ENCODE results near the gene TSC22D1. TPM values are rescaled to one million over a fixed set of nuclear protein-coding genes. Genes with fewer than 3 reads are reported as not detected.

The TSC22D1 gene
- total RNA-seq, 2 donors from 2014 or later: 95.9 to 107 TPM

GRCh38 chr13:44543369-44543768 is 32.8 kb downstream of the TSC22D1 start:
- Histone ChIP-seq H3K4me3 (ENCODE audit: low read length) (no peak overlapping the region), H3K27ac (ENCODE audit: low read depth, low read length) (no peak overlapping the region), H3K4me1 (ENCODE audit: control insufficient read depth, insufficient read depth, low read length) (peaks cover 6% of the 10 kb centered on the region), H3K9ac (ENCODE audit: extremely low read depth, low read length, poor library complexity, severe bottlenecking) (no peak overlapping the region), H3K36me3 (ENCODE audit: control insufficient read depth, insufficient read depth, low read length) (peaks cover 18% of the 10 kb centered on the region), H3K27me3 (ENCODE audit: control insufficient read depth, insufficient read depth, low read length, poor library complexity, severe bottlenecking) (no peaks in the 10 kb centered on the region), H3K9me3 (ENCODE audit: control insufficient read depth, low read length) (no peaks in the 10 kb centered on the region)
- Mint-ChIP-seq H3K9me3 (no peaks in the 10 kb centered on the region), H3K36me3 (ENCODE audit: low read depth) (peaks cover 18% of the 10 kb centered on the region), H3K27ac (no peak overlapping the region), H3K4me1 (peaks cover 12% of the 10 kb centered on the region), H3K4me3 (no peak overlapping the region), H3K27me3 (ENCODE audit: insufficient read depth) (no peaks in the 10 kb centered on the region)
- WGBS, 2 experiments (ENCODE audit: insufficient coverage in 1 of 2, insufficient read length in 1 of 2): 95 to 100% methylated on average over 1 to 3 of the region's 3 CpGs
- no peak for TF ChIP-seq CTCF (conservative IDR thresholded peaks at IDR 0.05)
- DNase-seq: no peak

- Histone ChIP-seq H3K4me3 (ENCODE audit: low read length) (no peak overlapping the region), H3K9ac (ENCODE audit: extremely low read depth, low read length, poor library complexity, severe bottlenecking) (no peak overlapping the region), H3K27ac (ENCODE audit: low read depth, low read length) (no peak overlapping the region), H3K4me1 (ENCODE audit: control insufficient read depth, insufficient read depth, low read length) (peaks cover 6% of the 10 kb centered on the region), H3K9me3 (ENCODE audit: control insufficient read depth, low read length) (no peaks in the 10 kb centered on the region), H3K36me3 (ENCODE audit: control insufficient read depth, insufficient read depth, low read length) (peaks cover 18% of the 10 kb centered on the region), H3K27me3 (ENCODE audit: control insufficient read depth, insufficient read depth, low read length, poor library complexity, severe bottlenecking) (no peaks in the 10 kb centered on the region)
- no peaks in the 10 kb centered on the region for H3K9me3 Mint-ChIP-seq
- TF ChIP-seq CTCF (conservative IDR thresholded peaks at IDR 0.05): no peak
- DNase-seq: no peak
- WGBS, 2 experiments (ENCODE audit: insufficient coverage in 1 of 2, insufficient read length in 1 of 2): 94 to 100% methylated on average over 2 to 3 of the region's 3 CpGs
- H3K4me3 Mint-ChIP-seq: no peak overlapping the region
- no peak overlapping the region for H3K27ac Mint-ChIP-seq
- H3K36me3 Mint-ChIP-seq (ENCODE audit: low read depth): peaks cover 18% of the 10 kb centered on the region
- no peaks in the 10 kb centered on the region for H3K27me3 Mint-ChIP-seq (ENCODE audit: insufficient read depth)
- peaks cover 12% of the 10 kb centered on the region for H3K4me1 Mint-ChIP-seq
These were observed 33.8 kb downstream of the TSC22D1 start for GRCh38 chr13:44542361-44542760.

- DNase-seq: no peak
- H3K4me1 Mint-ChIP-seq: peaks cover 12% of the 10 kb centered on the region
- no peak for TF ChIP-seq CTCF (conservative IDR thresholded peaks at IDR 0.05)
- no peaks in the 10 kb centered on the region for H3K27me3 Mint-ChIP-seq (ENCODE audit: insufficient read depth)
- H3K27ac Mint-ChIP-seq: no peak overlapping the region
- H3K36me3 Mint-ChIP-seq (ENCODE audit: low read depth): peaks cover 18% of the 10 kb centered on the region
- no peak overlapping the region for H3K4me3 ChIP-seq (ENCODE audit: low read length)
- H3K36me3 ChIP-seq (ENCODE audit: control insufficient read depth, insufficient read depth, low read length): peaks cover 18% of the 10 kb centered on the region
- no CpG with 5 or more reads among the region's 1 CpG for WGBS, 2 experiments (ENCODE audit: insufficient coverage in 1 of 2, insufficient read length in 1 of 2)
- no peaks in the 10 kb centered on the region for H3K9me3 Mint-ChIP-seq
- H3K4me1 ChIP-seq (ENCODE audit: control insufficient read depth, insufficient read depth, low read length): peaks cover 6% of the 10 kb centered on the region
- H3K9me3 ChIP-seq (ENCODE audit: control insufficient read depth, low read length): no peaks in the 10 kb centered on the region
- H3K27me3 ChIP-seq (ENCODE audit: control insufficient read depth, insufficient read depth, low read length, poor library complexity, severe bottlenecking): no peaks in the 10 kb centered on the region
- no peak overlapping the region for H3K27ac ChIP-seq (ENCODE audit: low read depth, low read length)
- H3K9ac ChIP-seq (ENCODE audit: extremely low read depth, low read length, poor library complexity, severe bottlenecking): no peak overlapping the region
- H3K4me3 Mint-ChIP-seq: no peak overlapping the region
These were observed 34.5 kb downstream of the TSC22D1 start for GRCh38 chr13:44541601-44542000.
